ENCODE measurements around the gene DGAT2. TPM values are rescaled to one million over a fixed set of nuclear protein-coding genes. Genes with fewer than 3 reads are reported as not detected.

DGAT2 gene
- total and polyA plus RNA-seq, 2 donors from 2014 or later: 1.4 to 7.0 TPM

DNA sequence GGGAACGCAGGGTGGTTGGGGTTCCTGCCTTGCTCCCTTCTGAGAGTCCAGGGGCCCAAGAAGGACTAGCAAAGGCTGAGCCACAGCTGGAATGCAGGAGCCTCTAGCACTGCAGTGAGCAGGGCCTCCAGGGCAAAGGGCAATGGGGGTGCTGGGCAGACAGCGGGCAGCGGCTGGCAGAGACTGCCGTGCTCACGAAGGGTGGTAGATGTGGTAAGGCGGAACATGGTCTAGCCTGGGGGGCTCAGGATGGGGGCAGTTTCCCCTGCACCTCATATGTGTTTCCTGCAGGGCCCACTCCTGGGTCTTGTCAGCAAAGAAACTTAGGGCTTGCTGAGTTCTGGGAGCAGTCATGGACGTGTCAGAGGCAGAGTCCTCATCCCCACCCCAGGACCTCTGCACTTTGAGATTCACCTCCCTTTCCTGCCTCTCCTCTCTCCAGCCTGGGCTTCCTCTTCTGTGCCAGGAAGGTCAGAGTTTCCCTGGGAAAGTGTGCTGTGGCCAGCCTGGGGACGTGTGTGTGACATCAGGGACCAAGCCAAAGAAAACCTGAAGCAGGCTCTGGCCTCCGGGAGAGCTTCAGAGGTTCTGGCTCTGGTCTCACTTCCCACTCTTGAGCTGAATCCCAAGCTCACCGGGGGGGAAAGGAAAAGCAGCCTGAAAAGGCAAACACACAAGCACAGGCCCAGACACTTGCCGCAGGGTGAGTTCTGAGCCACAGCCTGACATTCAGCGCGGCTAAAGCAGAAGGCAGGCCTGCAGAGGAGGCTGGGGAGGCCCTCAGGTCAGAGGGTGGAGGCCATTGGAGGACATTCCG, 46.5 kb upstream of the DGAT2 start:
- Histone ChIP-seq H3K36me3 (ENCODE audit: control insufficient read depth in 2 of 3, insufficient read depth in 3 of 3, low read length in 3 of 3) (no peaks in the 10 kb centered on the region), H3K9ac (ENCODE audit: low read length in 3 of 3) (no peak overlapping the region)
- DNase-seq: peak in 1 of 5 donors; percentile 28

DNA sequence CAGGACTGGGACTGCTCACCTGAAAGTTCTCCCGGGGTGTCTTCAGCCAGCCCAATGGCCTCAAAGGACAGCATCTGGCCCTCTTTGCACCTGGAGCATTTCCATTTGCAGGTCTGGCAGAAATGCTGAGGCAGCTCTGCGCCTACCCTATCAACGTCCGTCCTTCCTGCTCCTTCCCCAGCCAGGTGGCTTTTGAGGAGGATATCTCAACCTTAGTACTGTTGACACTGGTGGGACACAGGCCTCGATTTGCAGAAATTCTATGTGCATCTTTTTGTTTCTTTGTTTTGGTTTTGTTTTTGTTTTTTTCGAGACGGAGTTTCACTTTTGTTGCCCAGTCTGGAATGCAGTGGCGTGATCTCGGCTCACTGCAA, 45.9 kb upstream of the DGAT2 start:
- no peak overlapping the region for H3K27ac ChIP-seq (ENCODE audit: low read depth in 2 of 2, low read length in 2 of 2)
- no peak for FAIRE-seq

More for the DNA sequence above, 46.5 kb upstream of the DGAT2 start:
- Histone ChIP-seq H3K4me3 (ENCODE audit: low read length in 3 of 3) (no peak overlapping the region), H3K27ac (ENCODE audit: low read depth in 2 of 2, low read length in 2 of 2) (no peak overlapping the region), H3K27me3 (ENCODE audit: control insufficient read depth, insufficient read depth, low read length) (no peaks in the 10 kb centered on the region), H3K4me1 (ENCODE audit: control insufficient read depth in 2 of 3, insufficient read depth in 2 of 3, low read depth in 1 of 3, low read length in 3 of 3) (peaks cover 0 to 4% (median 0%) of the 10 kb centered on the region in 3 donors), H3K9me3 (ENCODE audit: control insufficient read depth in 2 of 3, insufficient read depth in 1 of 3, low read length in 3 of 3) (no peaks in the 10 kb centered on the region)
- FAIRE-seq: no peak
- TF ChIP-seq, protein P1, sequence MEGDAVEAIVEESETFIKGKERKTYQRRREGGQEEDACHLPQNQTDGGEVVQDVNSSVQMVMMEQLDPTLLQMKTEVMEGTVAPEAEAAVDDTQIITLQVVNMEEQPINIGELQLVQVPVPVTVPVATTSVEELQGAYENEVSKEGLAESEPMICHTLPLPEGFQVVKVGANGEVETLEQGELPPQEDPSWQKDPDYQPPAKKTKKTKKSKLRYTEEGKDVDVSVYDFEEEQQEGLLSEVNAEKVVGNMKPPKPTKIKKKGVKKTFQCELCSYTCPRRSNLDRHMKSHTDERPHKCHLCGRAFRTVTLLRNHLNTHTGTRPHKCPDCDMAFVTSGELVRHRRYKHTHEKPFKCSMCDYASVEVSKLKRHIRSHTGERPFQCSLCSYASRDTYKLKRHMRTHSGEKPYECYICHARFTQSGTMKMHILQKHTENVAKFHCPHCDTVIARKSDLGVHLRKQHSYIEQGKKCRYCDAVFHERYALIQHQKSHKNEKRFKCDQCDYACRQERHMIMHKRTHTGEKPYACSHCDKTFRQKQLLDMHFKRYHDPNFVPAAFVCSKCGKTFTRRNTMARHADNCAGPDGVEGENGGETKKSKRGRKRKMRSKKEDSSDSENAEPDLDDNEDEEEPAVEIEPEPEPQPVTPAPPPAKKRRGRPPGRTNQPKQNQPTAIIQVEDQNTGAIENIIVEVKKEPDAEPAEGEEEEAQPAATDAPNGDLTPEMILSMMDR (IDR thresholded peaks at IDR 0.05; ENCODE audit: borderline replicate concordance, extremely low read depth, insufficient read depth): no peak
- intact Hi-C loops (cut with DNase I): no loop called here

DNA sequence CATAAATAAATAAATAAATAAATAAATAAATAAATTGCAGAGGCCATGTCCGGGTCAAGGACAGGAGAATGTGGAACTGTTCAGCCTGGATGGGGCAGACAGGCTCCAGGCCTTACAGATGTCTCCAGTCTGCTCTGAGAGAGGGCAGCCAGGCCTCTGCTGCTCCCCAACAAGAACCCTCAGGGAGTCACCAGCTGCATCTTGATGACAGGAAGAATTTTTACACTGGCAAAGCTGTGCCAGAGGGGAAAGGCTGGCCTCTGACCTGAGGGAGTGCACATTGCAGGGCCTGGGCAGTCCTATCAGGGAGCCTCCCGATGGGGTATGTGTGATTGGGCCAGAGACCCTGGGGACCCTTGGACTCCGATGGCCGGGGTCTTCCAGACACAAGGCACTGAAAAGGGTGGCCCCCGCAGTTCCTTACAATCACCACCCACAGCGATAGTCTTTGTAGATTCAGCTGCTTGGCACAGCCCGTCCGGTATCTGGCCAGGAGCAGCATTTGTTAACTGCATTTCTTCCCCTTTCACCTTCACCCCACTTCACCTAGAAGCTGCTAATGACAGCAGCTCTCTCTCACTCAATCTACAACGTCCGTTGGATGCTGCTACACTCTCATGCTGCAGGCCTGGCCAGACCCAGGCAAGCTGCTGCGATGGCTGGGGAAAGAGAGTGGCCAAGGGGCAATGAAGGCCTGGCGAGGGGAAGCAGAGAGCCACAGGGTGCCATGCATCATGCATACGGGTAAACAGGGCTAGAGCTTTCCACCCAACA, 42.8 kb upstream of the DGAT2 start:
- Histone ChIP-seq H3K27ac (ENCODE audit: low read depth in 2 of 2, low read length in 2 of 2) (no peak overlapping the region), H3K4me3 (ENCODE audit: low read length in 3 of 3) (no peak overlapping the region), H3K9me3 (ENCODE audit: control insufficient read depth in 2 of 3, insufficient read depth in 1 of 3, low read length in 3 of 3) (no peaks in the 10 kb centered on the region), H3K4me1 (ENCODE audit: control insufficient read depth in 2 of 3, insufficient read depth in 2 of 3, low read depth in 1 of 3, low read length in 3 of 3) (peaks cover 0 to 4% (median 0%) of the 10 kb centered on the region in 3 donors), H3K36me3 (ENCODE audit: control insufficient read depth in 2 of 3, insufficient read depth in 3 of 3, low read length in 3 of 3) (no peaks in the 10 kb centered on the region), H3K9ac (ENCODE audit: low read length in 3 of 3) (no peak overlapping the region), H3K27me3 (ENCODE audit: control insufficient read depth, insufficient read depth, low read length) (no peaks in the 10 kb centered on the region)
- TF ChIP-seq, protein P1 (IDR thresholded peaks at IDR 0.05; ENCODE audit: borderline replicate concordance, extremely low read depth, insufficient read depth): no peak
- intact Hi-C loops (cut with DNase I): no loop called here
- FAIRE-seq (no peak), DNase-seq (no peak)

More for the DNA sequence above, 45.9 kb upstream of the DGAT2 start:
- DNase-seq: no peak
- TF ChIP-seq, protein P1 (IDR thresholded peaks at IDR 0.05; ENCODE audit: borderline replicate concordance, extremely low read depth, insufficient read depth): no peak
- H3K9ac ChIP-seq (ENCODE audit: low read length in 3 of 3): no peak overlapping the region
- no peaks in the 10 kb centered on the region for H3K9me3 ChIP-seq (ENCODE audit: control insufficient read depth in 2 of 3, insufficient read depth in 1 of 3, low read length in 3 of 3)
- peaks cover 0 to 4% (median 0%) of the 10 kb centered on the region in 3 donors for H3K4me1 ChIP-seq (ENCODE audit: control insufficient read depth in 2 of 3, insufficient read depth in 2 of 3, low read depth in 1 of 3, low read length in 3 of 3)
- intact Hi-C loops (cut with DNase I): no loop called here
- H3K4me3 ChIP-seq (ENCODE audit: low read length in 3 of 3): no peak overlapping the region
- no peaks in the 10 kb centered on the region for H3K27me3 ChIP-seq (ENCODE audit: control insufficient read depth, insufficient read depth, low read length)
- no peaks in the 10 kb centered on the region for H3K36me3 ChIP-seq (ENCODE audit: control insufficient read depth in 2 of 3, insufficient read depth in 3 of 3, low read length in 3 of 3)

All from kidney (tissue), 14 donors.